PC-3 (cell line): ENCODE measurements around the gene FYN.

Experiments used
- EZH2 ChIP-seq: fragments of 300-600 bp; sonication (generic); IDR thresholded peaks from one replicate; pipeline ENCODE4 v1.6.1; 2017; ENCODE audit warnings: antibody characterized with exemption, mild to moderate bottlenecking, low read length; ENCODE audit not compliant: unreplicated experiment
- TF ChIP-seq, protein P1 (sequence below): fragments of 300-600 bp; sonication (generic); conservative IDR thresholded peaks from 2 replicates; pipeline ENCODE4 v1.5.1; 2017; ENCODE audit warnings: antibody characterized with exemption, low read depth, mild to moderate bottlenecking, low read length

DNA sequence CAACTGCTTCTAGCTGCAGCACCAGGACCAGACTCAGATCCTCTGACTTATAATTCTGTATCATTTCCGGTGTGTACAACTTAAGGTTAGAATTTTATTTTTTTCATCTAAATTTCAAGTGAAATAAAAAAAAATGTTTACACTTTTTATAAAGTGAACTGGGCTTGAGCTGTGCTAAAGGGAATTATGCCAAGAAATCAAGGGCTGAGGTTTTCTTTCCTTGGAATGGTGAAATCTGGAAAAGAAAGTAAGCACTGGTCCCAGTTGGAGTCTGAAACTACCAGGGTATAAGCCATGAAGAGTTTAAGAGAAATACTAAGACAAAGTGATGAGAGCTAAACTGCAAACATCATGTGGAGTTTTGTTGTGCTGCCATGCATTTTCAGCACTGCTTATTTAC lies 21.7 kb upstream of the FYN start:
- TF ChIP-seq EZH2: no peak
- TF ChIP-seq, protein P1, sequence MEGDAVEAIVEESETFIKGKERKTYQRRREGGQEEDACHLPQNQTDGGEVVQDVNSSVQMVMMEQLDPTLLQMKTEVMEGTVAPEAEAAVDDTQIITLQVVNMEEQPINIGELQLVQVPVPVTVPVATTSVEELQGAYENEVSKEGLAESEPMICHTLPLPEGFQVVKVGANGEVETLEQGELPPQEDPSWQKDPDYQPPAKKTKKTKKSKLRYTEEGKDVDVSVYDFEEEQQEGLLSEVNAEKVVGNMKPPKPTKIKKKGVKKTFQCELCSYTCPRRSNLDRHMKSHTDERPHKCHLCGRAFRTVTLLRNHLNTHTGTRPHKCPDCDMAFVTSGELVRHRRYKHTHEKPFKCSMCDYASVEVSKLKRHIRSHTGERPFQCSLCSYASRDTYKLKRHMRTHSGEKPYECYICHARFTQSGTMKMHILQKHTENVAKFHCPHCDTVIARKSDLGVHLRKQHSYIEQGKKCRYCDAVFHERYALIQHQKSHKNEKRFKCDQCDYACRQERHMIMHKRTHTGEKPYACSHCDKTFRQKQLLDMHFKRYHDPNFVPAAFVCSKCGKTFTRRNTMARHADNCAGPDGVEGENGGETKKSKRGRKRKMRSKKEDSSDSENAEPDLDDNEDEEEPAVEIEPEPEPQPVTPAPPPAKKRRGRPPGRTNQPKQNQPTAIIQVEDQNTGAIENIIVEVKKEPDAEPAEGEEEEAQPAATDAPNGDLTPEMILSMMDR: no peak
